ENCODE measurements around the gene CASP9. TPM values are rescaled to one million over a fixed set of nuclear protein-coding genes. Genes with fewer than 3 reads are reported as not detected.

The CASP9 gene
- total RNA-seq, 1 donor from 2014 or later, result 22.1 TPM

- Histone ChIP-seq H3K36me3 (no peaks in the 10 kb centered on the region), H3K4me1 (no peaks in the 10 kb centered on the region), H3K27ac (no peak overlapping the region), H3K9me3 (no peaks in the 10 kb centered on the region), H3K27me3 (no peaks in the 10 kb centered on the region), H3K4me3 (no peak overlapping the region)
- intact Hi-C loops (cut with DNase I), result no loop called here
- TF ChIP-seq, protein P1, sequence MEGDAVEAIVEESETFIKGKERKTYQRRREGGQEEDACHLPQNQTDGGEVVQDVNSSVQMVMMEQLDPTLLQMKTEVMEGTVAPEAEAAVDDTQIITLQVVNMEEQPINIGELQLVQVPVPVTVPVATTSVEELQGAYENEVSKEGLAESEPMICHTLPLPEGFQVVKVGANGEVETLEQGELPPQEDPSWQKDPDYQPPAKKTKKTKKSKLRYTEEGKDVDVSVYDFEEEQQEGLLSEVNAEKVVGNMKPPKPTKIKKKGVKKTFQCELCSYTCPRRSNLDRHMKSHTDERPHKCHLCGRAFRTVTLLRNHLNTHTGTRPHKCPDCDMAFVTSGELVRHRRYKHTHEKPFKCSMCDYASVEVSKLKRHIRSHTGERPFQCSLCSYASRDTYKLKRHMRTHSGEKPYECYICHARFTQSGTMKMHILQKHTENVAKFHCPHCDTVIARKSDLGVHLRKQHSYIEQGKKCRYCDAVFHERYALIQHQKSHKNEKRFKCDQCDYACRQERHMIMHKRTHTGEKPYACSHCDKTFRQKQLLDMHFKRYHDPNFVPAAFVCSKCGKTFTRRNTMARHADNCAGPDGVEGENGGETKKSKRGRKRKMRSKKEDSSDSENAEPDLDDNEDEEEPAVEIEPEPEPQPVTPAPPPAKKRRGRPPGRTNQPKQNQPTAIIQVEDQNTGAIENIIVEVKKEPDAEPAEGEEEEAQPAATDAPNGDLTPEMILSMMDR (IDR thresholded peaks at IDR 0.05), result no peak
- no peak for DNase-seq (ENCODE audit: extremely low spot score in 2 of 2)
Measured at GRCh38 chr1:15455522-15455921, 68.5 kb downstream of the CASP9 start.

- Histone ChIP-seq H3K27ac (no peak overlapping the region), H3K9me3 (no peaks in the 10 kb centered on the region), H3K4me3 (no peak overlapping the region), H3K27me3 (no peaks in the 10 kb centered on the region), H3K4me1 (no peaks in the 10 kb centered on the region), H3K36me3 (no peaks in the 10 kb centered on the region)
- no peak for DNase-seq (ENCODE audit: extremely low spot score in 2 of 2)
- TF ChIP-seq POLR2AphosphoS5 (IDR thresholded peaks at IDR 0.05; ENCODE audit: insufficient read depth in 1 of 2, low read depth in 1 of 2), result no peak
- TF ChIP-seq POLR2A (IDR thresholded peaks at IDR 0.05), result no peak
- TF ChIP-seq, protein P1 (IDR thresholded peaks at IDR 0.05), result no peak
- intact Hi-C loops (cut with DNase I), result no loop called here
Measured at GRCh38 chr1:15454256-15454655, 69.8 kb downstream of the CASP9 start.

- no peak for DNase-seq (ENCODE audit: extremely low spot score in 2 of 2)
- Histone ChIP-seq H3K9me3 (no peaks in the 10 kb centered on the region), H3K36me3 (no peaks in the 10 kb centered on the region), H3K4me1 (no peaks in the 10 kb centered on the region), H3K27me3 (no peaks in the 10 kb centered on the region), H3K4me3 (no peak overlapping the region), H3K27ac (no peak overlapping the region)
- intact Hi-C loops (cut with DNase I), result no loop called here
- TF ChIP-seq POLR2A (IDR thresholded peaks at IDR 0.05) (no peak), POLR2AphosphoS5 (IDR thresholded peaks at IDR 0.05; ENCODE audit: insufficient read depth in 1 of 2, low read depth in 1 of 2) (no peak)
- TF ChIP-seq, protein P1 (IDR thresholded peaks at IDR 0.05), result no peak
Measured at GRCh38 chr1:15453734-15454133, 70.3 kb downstream of the CASP9 start.

DNA sequence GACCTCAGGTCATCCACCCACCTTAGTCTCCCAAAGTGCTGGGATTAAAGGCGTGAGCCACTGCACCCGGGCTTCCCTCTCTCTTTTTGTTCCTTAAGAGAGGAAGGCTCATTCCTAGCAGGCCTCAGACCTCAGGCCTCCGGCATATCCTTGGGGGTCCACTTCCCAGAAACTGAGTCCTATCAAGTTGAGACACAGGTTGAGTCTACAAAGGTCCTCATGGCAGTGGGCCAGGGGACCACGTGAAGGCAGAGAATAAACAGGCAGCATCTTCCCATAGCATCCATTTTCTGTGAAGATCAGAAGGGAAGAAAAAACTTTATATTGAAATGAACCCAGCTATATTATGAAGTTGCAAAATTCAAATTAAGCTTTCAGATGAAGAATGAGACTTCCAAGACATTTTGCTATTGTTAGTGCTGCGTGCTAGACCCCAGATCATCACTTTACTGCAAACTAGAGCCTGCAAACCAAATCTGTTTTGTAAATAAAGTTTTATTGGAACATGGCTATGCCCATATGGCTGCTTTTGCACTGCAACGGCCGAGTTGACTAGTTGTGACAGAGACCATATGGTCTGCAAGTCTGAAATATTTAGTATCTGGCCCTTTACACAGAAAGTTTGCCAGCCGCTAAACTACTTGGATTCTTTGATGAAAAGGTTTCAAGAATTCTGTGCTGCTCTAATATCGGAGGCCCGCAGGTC is 71.0 kb downstream of the CASP9 start:
- Histone ChIP-seq H3K4me3 (no peak overlapping the region), H3K27ac (no peak overlapping the region), H3K4me1 (no peaks in the 10 kb centered on the region), H3K9me3 (no peaks in the 10 kb centered on the region), H3K36me3 (no peaks in the 10 kb centered on the region), H3K27me3 (no peaks in the 10 kb centered on the region)
- intact Hi-C loops (cut with DNase I), result no loop called here
- no peak for DNase-seq (ENCODE audit: extremely low spot score in 2 of 2)
- TF ChIP-seq, protein P1 (IDR thresholded peaks at IDR 0.05), result no peak
- TF ChIP-seq POLR2A (IDR thresholded peaks at IDR 0.05), result no peak
- no peak for TF ChIP-seq POLR2AphosphoS5 (IDR thresholded peaks at IDR 0.05; ENCODE audit: insufficient read depth in 1 of 2, low read depth in 1 of 2)

DNA sequence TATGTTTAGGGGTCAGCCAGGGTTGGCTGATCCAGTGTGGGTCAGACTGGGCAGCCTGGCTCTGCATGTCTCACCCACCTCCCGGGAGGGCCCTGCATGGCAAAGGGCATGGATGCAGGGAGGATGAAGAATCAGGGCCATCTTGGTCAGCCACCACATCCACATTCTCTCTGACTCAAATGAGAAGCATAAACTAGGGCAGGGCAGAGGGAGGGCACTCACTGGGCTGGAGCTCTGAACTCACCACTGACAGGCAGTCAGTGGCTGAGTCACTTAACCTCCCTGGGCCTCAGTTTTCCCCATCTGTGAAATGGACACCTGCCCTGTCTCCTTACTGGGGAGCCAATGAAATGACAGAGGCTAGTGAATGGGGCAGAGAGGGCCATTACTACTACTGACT is 71.8 kb downstream of the CASP9 start:
- intact Hi-C loops (cut with DNase I), result no loop called here

More for the DNA sequence above, 71.8 kb downstream of the CASP9 start:
- DNase-seq (ENCODE audit: extremely low spot score in 2 of 2), result no peak
- Histone ChIP-seq H3K4me1 (no peaks in the 10 kb centered on the region), H3K27ac (no peak overlapping the region), H3K36me3 (no peaks in the 10 kb centered on the region), H3K27me3 (no peaks in the 10 kb centered on the region), H3K9me3 (no peaks in the 10 kb centered on the region), H3K4me3 (no peak overlapping the region)
- TF ChIP-seq POLR2A (IDR thresholded peaks at IDR 0.05) (no peak), POLR2AphosphoS5 (IDR thresholded peaks at IDR 0.05; ENCODE audit: insufficient read depth in 1 of 2, low read depth in 1 of 2) (no peak)
- TF ChIP-seq, protein P1 (IDR thresholded peaks at IDR 0.05), result no peak

Data from vagina (tissue), 2 donors.